HCT116 (cell line): ENCODE data around the gene MTA3. TPM values are rescaled to one million over a fixed set of nuclear protein-coding genes. Genes with fewer than 3 reads are reported as not detected.

Source experiments
- ATAC-seq: fragments of 200-7000 bp; cut with Tn5 transposase; 2 replicates; pipeline ENCODE4 v1.9.1; 2020; ENCODE audit warnings: mild to moderate bottlenecking, moderate library complexity
- BruUV-seq: library from RNA; stranded (reverse); fragments of 400-500 nt; replicated peaks from 2 replicates; lab custom pipeline; 2021; lab: Mats Ljungman, UMichigan
- CTCF ChIA-PET: fragments of 300-600 bp; sonication (Branson Sonifier 250); formaldehyde crosslinking; loops from one replicate; lab custom pipeline; 2021; ENCODE audit warnings: antibody characterized with exemption; lab: Charles Lee
- POLR2A ChIA-PET: fragments of 300-600, 350-600 bp; sonication (Branson Sonifier 250); formaldehyde crosslinking; loops from one replicate; lab custom pipeline; 2021; ENCODE audit warnings: antibody characterized with exemption; lab: Charles Lee
- RAD21 ChIA-PET, 2 experiments: fragments of 300-600 bp; sonication (Branson Sonifier 250); formaldehyde crosslinking; loops; one replicate each; lab custom pipeline; 2023; ENCODE audit warnings: low total read pairs in 2 of 2; ENCODE audit not compliant: uncharacterized antibody in 2 of 2, unreplicated experiment in 2 of 2, low non-redundant PET in 1 of 2; lab: Charles Lee
- DNase-seq: peaks from one replicate; pipeline ENCODE4 v3.0.0-alpha.2; 2010; ENCODE audit warnings: low read depth, low spot score
- H2AFZ ChIP-seq: fragments of 200-600 bp; shearing (Covaris generic), sonication (generic); 2 replicates; pipeline ENCODE4 v1.6.1; 2017; ENCODE audit warnings: low read depth, mixed run types, mixed read lengths, antibody characterized with exemption, low read length; ENCODE audit not compliant: poor library complexity, severe bottlenecking
- H3K27ac ChIP-seq: 2 replicates; pipeline ENCODE4 v1.5.1; 2012; ENCODE audit warnings: low read depth, low read length
- H3K27me3 ChIP-seq: fragments of 200-600 bp; sonication (generic); 2 replicates; pipeline ENCODE4 v1.6.1; 2016; ENCODE audit warnings: mixed run types, low read length, mixed read lengths; ENCODE audit not compliant: insufficient read depth
- H3K36me3 ChIP-seq, 2 experiments: fragments of 200-500 bp in 1 of 2; fragments of 200-600 bp in 1 of 2; sonication (Bioruptor generic) in 1 of 2; sonication (generic) in 1 of 2; 2 replicates each; pipeline versions ENCODE4 v1.5.1 to v1.6.1; 2014 to 2016; ENCODE audit warnings: low read length in 2 of 2, inconsistent platforms in 1 of 2, mixed read lengths in 1 of 2, mixed run types in 1 of 2; ENCODE audit not compliant: insufficient read depth in 2 of 2, control insufficient read depth in 1 of 2
- H3K4me1 ChIP-seq, 2 experiments: fragments of 200-600 bp in 1 of 2; sonication (generic) in 1 of 2; 2 replicates each; pipeline versions ENCODE4 v1.5.1 to v1.6.1; 2012 to 2017; ENCODE audit warnings: low read length in 2 of 2, inconsistent platforms in 1 of 2, mild to moderate bottlenecking in 1 of 2, mixed read lengths in 1 of 2, mixed run types in 1 of 2, moderate library complexity in 1 of 2; ENCODE audit not compliant: insufficient read depth in 2 of 2, control insufficient read depth in 1 of 2
- H3K4me2 ChIP-seq: fragments of 200-600 bp; sonication (generic); 2 replicates; pipeline ENCODE4 v1.6.1; 2017; ENCODE audit warnings: mixed run types, low read length, mixed read lengths
- H3K4me3 ChIP-seq, 2 experiments: fragments of 200-600 bp in 1 of 2; sonication (generic) in 1 of 2; replicated peaks in 1 of 2; 2 replicates each; pipeline ENCODE4 v1.5.1; 2011 to 2016; ENCODE audit warnings: low read length in 2 of 2, control low read depth in 1 of 2, low read depth in 1 of 2, mild to moderate bottlenecking in 1 of 2, mixed read lengths in 1 of 2, mixed run types in 1 of 2
- H3K79me2 ChIP-seq: fragments of 200-600 bp; sonication (generic); 2 replicates; pipeline ENCODE4 v1.6.1; 2017; ENCODE audit warnings: mild to moderate bottlenecking, mixed run types, low read length, moderate library complexity, mixed read lengths; ENCODE audit not compliant: insufficient read depth
- H3K9ac ChIP-seq: fragments of 200-600 bp; sonication (generic); 2 replicates; pipeline ENCODE4 v1.6.1; 2016; ENCODE audit warnings: low read length, mixed read lengths
- H3K9me2 ChIP-seq: fragments of 200-600 bp; sonication (generic), shearing (Covaris generic); 2 replicates; pipeline ENCODE4 v1.6.1; 2017; ENCODE audit warnings: mixed run types, mild to moderate bottlenecking, moderate library complexity; ENCODE audit not compliant: insufficient read depth
- H3K9me3 ChIP-seq, 2 experiments: fragments of 200-500 bp in 1 of 2; fragments of 200-600 bp in 1 of 2; sonication (Bioruptor generic) in 1 of 2; sonication (generic) in 1 of 2; 2 replicates each; pipeline ENCODE4 v1.6.1; 2014 to 2017; ENCODE audit warnings: low read length in 2 of 2, mixed read lengths in 2 of 2, inconsistent platforms in 1 of 2, low read depth in 1 of 2, mild to moderate bottlenecking in 1 of 2, mixed run types in 1 of 2, moderate library complexity in 1 of 2; ENCODE audit not compliant: control insufficient read depth in 1 of 2, insufficient read depth in 1 of 2
- H4K20me1 ChIP-seq: fragments of 200-600 bp; sonication (generic), shearing (Covaris generic); 2 replicates; pipeline ENCODE4 v1.6.1; 2017; ENCODE audit warnings: mixed run types, mild to moderate bottlenecking, moderate library complexity; ENCODE audit not compliant: insufficient read depth
- ATF3 ChIP-seq: IDR thresholded peaks from 2 replicates; pipeline ENCODE4 v1.6.1; 2012
- CBX3 ChIP-seq: IDR thresholded peaks from 2 replicates; pipeline ENCODE4 v1.6.1; 2012; ENCODE audit warnings: low read depth
- CEBPB ChIP-seq: IDR thresholded peaks from 2 replicates; pipeline ENCODE4 v1.6.1; 2012; ENCODE audit warnings: low read depth
- CTCF ChIP-seq, 3 experiments: fragments of 200-600 bp in 1 of 3; sonication (generic) in 1 of 3; IDR thresholded peaks in 2 of 3; conservative IDR thresholded peaks in 1 of 3; 2 replicates each; pipeline ENCODE4 v1.5.1; 2012 to 2017; ENCODE audit warnings: low read depth in 2 of 3, low read length in 2 of 3, antibody characterized with exemption in 1 of 3, borderline replicate concordance in 1 of 3, control low read depth in 1 of 3, mild to moderate bottlenecking in 1 of 3, mixed read lengths in 1 of 3, mixed run types in 1 of 3, moderate library complexity in 1 of 3; ENCODE audit not compliant: insufficient read depth in 1 of 3
- ELF1 ChIP-seq: IDR thresholded peaks from 2 replicates; pipeline ENCODE4 v1.6.1; 2012; ENCODE audit warnings: low read depth, borderline replicate concordance
- EZH2 ChIP-seq: fragments of 200-600 bp; sonication (generic); IDR thresholded peaks from 2 replicates; pipeline ENCODE4 v1.6.1; 2017; ENCODE audit warnings: antibody characterized with exemption, mixed run types
- FOSL1 ChIP-seq: IDR thresholded peaks from 2 replicates; pipeline ENCODE4 v1.6.1; 2012; ENCODE audit warnings: low read depth
- JUND ChIP-seq: IDR thresholded peaks from 2 replicates; pipeline ENCODE4 v1.6.1; 2012
- MAX ChIP-seq: IDR thresholded peaks from 2 replicates; pipeline ENCODE4 v1.6.1; 2012
- POLR2A ChIP-seq: IDR thresholded peaks from 2 replicates; pipeline ENCODE4 v1.7.0; 2011; ENCODE audit warnings: borderline replicate concordance; ENCODE audit not compliant: insufficient read depth, insufficient read length; ENCODE audit errors: extremely low read depth
- POLR2AphosphoS5 ChIP-seq: IDR thresholded peaks from 2 replicates; pipeline ENCODE4 v1.6.1; 2011; ENCODE audit warnings: mild to moderate bottlenecking, low read depth, low read length, moderate library complexity
- RAD21 ChIP-seq: IDR thresholded peaks from 2 replicates; pipeline ENCODE4 v1.6.1; 2012; ENCODE audit warnings: low read depth, mild to moderate bottlenecking
- REST ChIP-seq: IDR thresholded peaks from 2 replicates; pipeline ENCODE4 v1.6.1; 2012; ENCODE audit warnings: low read depth
- SIN3A ChIP-seq: IDR thresholded peaks from 2 replicates; pipeline ENCODE4 v1.6.1; 2012; ENCODE audit warnings: low read depth
- SRF ChIP-seq: IDR thresholded peaks from 2 replicates; pipeline ENCODE4 v1.6.1; 2012; ENCODE audit warnings: low read depth
- YY1 ChIP-seq: IDR thresholded peaks from 2 replicates; pipeline ENCODE4 v1.6.1; 2011; ENCODE audit warnings: low read length, low read depth, moderate library complexity, mild to moderate bottlenecking; ENCODE audit not compliant: insufficient replicate concordance; ENCODE audit errors: extremely low read depth
- ZBTB33 ChIP-seq: IDR thresholded peaks from 2 replicates; pipeline ENCODE4 v1.6.1; 2011; ENCODE audit warnings: mild to moderate bottlenecking, low read length, moderate library complexity; ENCODE audit not compliant: insufficient replicate concordance; ENCODE audit errors: extremely low read depth
- ZFX ChIP-seq: fragments of 450-650 bp; IDR thresholded peaks from 2 replicates; pipeline ENCODE4 v1.6.1; 2017
- ZNF274 ChIP-seq: fragments of 200-500 bp; sonication (Bioruptor generic); IDR thresholded peaks from 2 replicates; pipeline ENCODE4 v1.6.1; 2014; ENCODE audit warnings: mild to moderate bottlenecking, low read depth, low read length, inconsistent platforms
- intact Hi-C: fragments of 100-400 bp; cut with micrococcal nuclease; formaldehyde crosslinking; loops from 2 replicates; pipeline ENCODE4 v1.10.0; 2022
- total RNA-seq: library from RNA; stranded (reverse); gene quantifications from one replicate; pipeline ENCODE4 v1.2.1, GENCODE V29; 2021; ENCODE audit not compliant: unreplicated experiment

The MTA3 gene
- total RNA-seq, 1 experiment from 2014 or later: 46.3 TPM

GRCh38 chr2:42748840-42749239 is 180.4 kb downstream of the MTA3 start:
- ATAC-seq: no peak
- H3K36me3 ChIP-seq: no peaks in the 10 kb centered on the region
- TF ChIP-seq MAX: no peak
- TF ChIP-seq ZNF274: no peak
- TF ChIP-seq RAD21: no peak
- TF ChIP-seq EZH2: no peak
- no peak for TF ChIP-seq SIN3A
- TF ChIP-seq ATF3: no peak
- no peak for TF ChIP-seq POLR2AphosphoS5
- TF ChIP-seq REST: no peak
- TF ChIP-seq YY1: no peak
- no peak for TF ChIP-seq CEBPB
- no peak for TF ChIP-seq SRF
- TF ChIP-seq CTCF (IDR thresholded peaks at IDR 0.05 in 2 of 3, conservative IDR thresholded peaks at IDR 0.05 in 1 of 3; ENCODE audit: borderline replicate concordance in 1 of 3, insufficient read depth in 1 of 3, low read depth in 2 of 3, low read length in 2 of 3): no peak
- no peak for TF ChIP-seq JUND
- TF ChIP-seq POLR2A: no peak
- no peak for TF ChIP-seq CBX3
- no peak for TF ChIP-seq ZBTB33
- no peak for TF ChIP-seq ZFX
- no peak for TF ChIP-seq ELF1
- no peak for TF ChIP-seq FOSL1
- TF ChIP-seq, all 23 proteins: peak for 0
- H3K9me2 ChIP-seq: 0 out of 2 replicates have a peak, but pooled peaks cover 4% of the 10 kb centered on the region
- H3K9ac ChIP-seq: no peak overlapping the region
- no peaks in the 10 kb centered on the region for H3K9me3 ChIP-seq
- H3K4me1 ChIP-seq: peaks cover 0 to 13% of the 10 kb centered on the region in 2 experiments; a peak in 2 of 4 replicates
- intact Hi-C loops: no loop called here
- no peak overlapping the region for H3K27ac ChIP-seq
- no peak overlapping the region for H2AFZ ChIP-seq
- no peak for DNase-seq
- RAD21 ChIA-PET: no interaction called here
- POLR2A ChIA-PET: no interaction called here
- H3K4me2 ChIP-seq: no peak overlapping the region
- no peaks in the 10 kb centered on the region for H4K20me1 ChIP-seq
- CTCF ChIA-PET: no interaction called here
- no peaks in the 10 kb centered on the region for H3K79me2 ChIP-seq
- no peak overlapping the region for H3K4me3 ChIP-seq
- H3K27me3 ChIP-seq: no peaks in the 10 kb centered on the region
- no TSS peak for BruUV-seq
